HG03196 (cell line): Measurements from ENCODE around the gene CRYGB.
"Not testable (repeated sequence)": the region's sequence is repeated elsewhere in the genome, so short reads cannot be mapped to it uniquely, and the experiment has no call there.

Source experiments
- ATAC-seq: cut with Tn5 transposase; IDR thresholded peaks from one replicate; pipeline ENCODE4 v1.9.1; 2021; ENCODE audit not compliant: unreplicated experiment

Gene CRYGB

GRCh38 chr2:208150956-208151355, 5.0 kb upstream of the CRYGB start:
- no peak for ATAC-seq

- ATAC-seq = no peak
Observed at GRCh38 chr2:208150094-208150493, 4.1 kb upstream of the CRYGB start.

GRCh38 chr2:208148803-208149202, 2.8 kb upstream of the CRYGB start:
- ATAC-seq = no peak

- ATAC-seq = no peak
Observed at GRCh38 chr2:208147759-208148158, 1.8 kb upstream of the CRYGB start.

GRCh38 chr2:208147008-208147407, 1.1 kb upstream of the CRYGB start:
- no peak for ATAC-seq

GRCh38 chr2:208142925-208143799, 2.8 kb downstream of the CRYGB start:
- no peak for ATAC-seq

GRCh38 chr2:208142240-208142924, 3.6 kb downstream of the CRYGB start:
- ATAC-seq = no peak

- no peak for ATAC-seq
Observed at GRCh38 chr2:208139447-208139846, 6.5 kb downstream of the CRYGB start.

GRCh38 chr2:208138334-208138733, 7.6 kb downstream of the CRYGB start:
- not testable (repeated sequence) for ATAC-seq

GRCh38 chr2:208136716-208137094, 9.3 kb downstream of the CRYGB start:
- no peak for ATAC-seq

- ATAC-seq = no peak
Observed at GRCh38 chr2:208135794-208136715, 9.9 kb downstream of the CRYGB start.

- no peak for ATAC-seq
Observed at GRCh38 chr2:208134928-208135586, 10.9 kb downstream of the CRYGB start.

GRCh38 chr2:208130712-208131110, 15.2 kb downstream of the CRYGB start:
- ATAC-seq = no peak

GRCh38 chr2:208129744-208130711, 15.9 kb downstream of the CRYGB start, which contains the start of gene CRYGC:
Gene CRYGC, minus strand, starts transcription at chr2:208129828. Its CDS starts 36 bp downstream, at chr2:208129792.
- no peak for ATAC-seq

- ATAC-seq = no peak
Observed at GRCh38 chr2:208128136-208128535, 17.8 kb downstream of the CRYGB start.

- ATAC-seq = no peak
Observed at GRCh38 chr2:208127090-208127489, 18.9 kb downstream of the CRYGB start.

- no peak for ATAC-seq
Observed at GRCh38 chr2:208125251-208125650, 20.7 kb downstream of the CRYGB start.

- not testable (repeated sequence) for ATAC-seq
Observed at GRCh38 chr2:208124013-208124715, 21.8 kb downstream of the CRYGB start, which contains the start of gene CRYGD. Gene CRYGD, minus strand, starts transcription at chr2:208124524. Its CDS starts 51 bp downstream, at chr2:208124473.

GRCh38 chr2:208122248-208122647, 23.7 kb downstream of the CRYGB start:
- ATAC-seq = no peak
